ENCODE measurements around the gene PRELID3B.
"Not testable (repeated sequence)": the region's sequence is repeated elsewhere in the genome, so short reads cannot be mapped to it uniquely, and the experiment has no call there.

PRELID3B gene

GRCh38 chr20:59047938-59048680, 5.5 kb upstream of the PRELID3B start:
- DNase-seq = no peak

DNA sequence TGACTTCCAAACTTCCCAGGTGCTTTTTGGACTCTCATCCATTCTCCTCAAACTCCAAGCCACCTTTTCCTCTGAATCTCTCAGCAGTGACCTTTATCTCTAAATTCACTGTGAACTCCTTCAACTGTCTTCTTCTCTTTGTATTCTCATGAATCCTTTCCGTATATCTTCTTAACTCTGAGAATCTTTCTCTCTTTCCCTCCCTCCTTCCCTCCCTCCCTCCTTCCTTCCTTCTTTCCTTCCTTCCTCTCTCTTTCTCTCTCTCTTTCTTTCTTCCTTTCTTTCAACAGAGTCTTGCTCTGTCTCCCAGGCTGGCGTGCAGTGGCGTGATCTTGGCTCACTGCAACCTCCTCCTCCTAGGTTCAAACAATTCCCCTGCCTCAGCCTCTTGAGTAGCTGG, 4.3 kb upstream of the PRELID3B start:
- DNase-seq = no peak

GRCh38 chr20:59044796-59045195, 2.2 kb upstream of the PRELID3B start:
- no peak for DNase-seq

GRCh38 chr20:59044295-59044694, 1.7 kb upstream of the PRELID3B start:
- no peak for DNase-seq

GRCh38 chr20:59043698-59044097, 1.1 kb upstream of the PRELID3B start:
- no peak for DNase-seq

DNA sequence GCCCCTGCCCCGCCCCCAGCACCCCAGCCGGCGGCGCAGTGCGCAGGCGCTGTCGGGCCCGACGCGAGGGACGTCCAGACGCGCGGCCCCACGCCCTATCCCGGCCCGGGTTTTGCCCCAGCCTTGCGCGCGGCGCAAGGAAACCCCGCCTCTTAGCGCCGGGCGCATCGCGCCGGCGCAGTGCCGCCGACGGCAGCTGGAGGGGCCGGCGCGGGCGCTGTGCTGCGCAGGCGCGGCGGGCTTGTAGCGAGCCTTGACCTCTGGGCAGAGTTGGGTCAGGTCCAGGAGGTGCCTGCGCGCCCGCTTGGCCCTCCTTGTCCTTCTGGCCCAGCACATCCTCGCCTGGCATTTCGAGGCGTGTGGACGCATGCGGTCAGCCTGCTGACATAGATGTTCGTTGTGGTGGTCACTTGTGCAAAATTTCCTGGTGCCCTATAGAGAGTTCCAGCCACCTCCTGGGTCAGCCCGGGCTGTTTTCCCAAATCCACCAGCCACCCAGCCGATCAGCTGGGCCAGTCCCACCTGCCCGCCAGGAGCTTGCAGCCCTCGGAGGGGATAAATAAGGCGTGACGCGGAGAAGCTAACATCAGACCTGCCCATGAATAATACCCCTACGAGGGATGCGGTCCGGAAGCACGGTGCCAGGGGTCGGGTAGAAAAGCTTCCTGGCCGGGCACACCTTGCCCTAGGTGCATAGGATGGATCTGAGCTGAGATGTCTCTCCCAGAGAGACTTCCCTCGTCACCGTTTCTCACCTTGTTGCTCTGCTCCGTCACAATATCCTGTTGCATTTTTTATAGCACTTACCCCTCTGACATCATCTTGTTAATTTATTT, 428 bp upstream of the PRELID3B start:
- DNase-seq = peak; percentile 91

DNA sequence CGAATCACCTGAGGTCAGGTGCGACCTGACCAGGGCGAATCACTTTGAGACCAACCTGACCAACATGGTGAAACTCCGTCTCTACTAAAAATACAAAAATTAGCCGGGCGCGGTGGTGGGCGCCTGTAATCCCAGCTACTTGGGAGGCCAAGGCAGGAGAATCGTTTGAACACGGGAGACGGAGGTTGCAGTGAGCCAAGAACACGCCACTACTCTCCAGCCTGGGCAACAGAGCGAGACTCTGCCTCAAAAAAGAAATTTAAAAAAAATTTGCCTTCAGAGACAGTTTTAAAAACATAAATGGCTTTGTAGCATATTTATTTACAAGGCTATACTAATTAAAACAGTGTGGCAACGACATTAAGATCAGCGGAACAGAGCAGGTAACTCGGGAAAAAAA, 1.1 kb downstream of the PRELID3B start:
- not testable (repeated sequence) for DNase-seq

DNA sequence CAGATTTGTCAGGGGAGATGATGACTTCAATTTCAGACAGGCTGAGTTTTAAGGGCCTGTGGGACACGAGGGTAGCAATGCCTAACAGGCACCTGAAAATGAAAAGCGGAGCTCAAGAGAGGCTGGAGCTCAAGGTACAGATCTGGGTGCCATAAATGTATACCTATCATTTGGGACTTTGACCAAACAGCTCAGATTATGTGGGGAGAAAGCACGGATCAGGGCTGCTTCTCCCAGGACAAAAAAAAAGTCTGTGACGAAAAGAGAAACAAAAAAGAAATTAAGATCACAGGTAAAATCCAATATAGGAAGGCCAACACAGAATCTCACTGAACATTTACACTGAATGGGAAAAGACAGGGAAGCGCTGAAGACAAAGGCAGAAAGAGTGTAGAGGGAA, 1.9 kb downstream of the PRELID3B start:
- DNase-seq = no peak

GRCh38 chr20:59039233-59039632, 3.4 kb downstream of the PRELID3B start:
- no peak for DNase-seq

DNA sequence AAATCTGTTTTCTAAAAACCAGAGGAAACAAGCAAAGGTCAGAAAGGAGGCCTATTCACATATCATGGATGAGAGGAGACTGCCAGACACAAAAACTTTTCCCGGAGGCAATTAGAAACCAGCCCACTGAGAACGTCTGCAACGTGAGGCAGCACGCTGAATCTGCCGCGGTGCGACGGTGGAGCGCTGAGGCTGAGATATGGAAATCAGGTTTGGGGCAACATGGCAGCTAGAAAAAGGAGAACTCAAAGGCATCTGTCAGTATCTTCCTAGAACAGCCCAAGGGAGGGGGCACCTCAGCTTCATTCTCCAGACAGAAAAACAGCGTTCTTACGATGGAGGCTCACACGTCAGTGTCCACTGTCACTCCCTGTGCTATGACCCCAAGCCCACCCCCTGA, 5.2 kb downstream of the PRELID3B start:
- DNase-seq = no peak

DNA sequence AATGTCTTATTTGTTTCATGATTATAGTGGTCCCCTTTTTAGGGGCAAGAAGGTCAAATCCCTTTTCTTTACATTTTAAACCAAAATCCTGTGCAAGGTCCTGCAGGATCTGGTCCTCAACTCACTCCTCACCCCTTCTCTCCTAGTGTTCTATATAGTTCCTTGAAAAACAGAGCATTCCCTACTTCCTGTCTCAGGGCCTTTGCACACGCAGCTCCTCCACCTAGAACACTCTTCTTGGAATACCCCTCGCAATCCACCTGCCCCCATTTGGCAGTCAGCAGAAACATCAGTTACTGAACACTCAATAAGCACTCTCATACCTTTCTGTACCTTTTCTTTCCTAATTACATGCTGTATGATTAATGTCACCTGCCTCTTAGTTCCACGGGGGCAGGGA, 7.2 kb downstream of the PRELID3B start:
- no peak for DNase-seq

- DNase-seq = no peak
Observed at GRCh38 chr20:59033616-59034165, 8.9 kb downstream of the PRELID3B start.

- no peak for DNase-seq
Observed at GRCh38 chr20:59033093-59033492, 9.5 kb downstream of the PRELID3B start.

DNA sequence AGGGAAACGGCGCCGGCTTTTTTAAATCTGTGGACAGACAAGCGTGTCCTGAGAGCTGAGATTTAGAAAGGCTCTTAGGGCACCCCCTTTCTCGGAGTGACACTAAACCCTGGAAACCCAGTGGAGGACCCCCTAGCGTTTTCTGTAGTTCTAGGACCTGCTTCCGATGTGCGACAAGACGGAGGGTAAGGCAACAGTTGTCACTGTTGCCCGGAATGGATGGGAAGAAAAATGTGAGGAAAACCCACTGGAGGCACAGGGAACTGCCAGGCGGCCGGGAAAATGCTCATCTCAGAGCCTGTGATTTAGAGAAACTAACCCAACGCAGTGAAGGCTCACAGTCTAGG, 9.9 kb downstream of the PRELID3B start:
- DNase-seq = no peak

DNA sequence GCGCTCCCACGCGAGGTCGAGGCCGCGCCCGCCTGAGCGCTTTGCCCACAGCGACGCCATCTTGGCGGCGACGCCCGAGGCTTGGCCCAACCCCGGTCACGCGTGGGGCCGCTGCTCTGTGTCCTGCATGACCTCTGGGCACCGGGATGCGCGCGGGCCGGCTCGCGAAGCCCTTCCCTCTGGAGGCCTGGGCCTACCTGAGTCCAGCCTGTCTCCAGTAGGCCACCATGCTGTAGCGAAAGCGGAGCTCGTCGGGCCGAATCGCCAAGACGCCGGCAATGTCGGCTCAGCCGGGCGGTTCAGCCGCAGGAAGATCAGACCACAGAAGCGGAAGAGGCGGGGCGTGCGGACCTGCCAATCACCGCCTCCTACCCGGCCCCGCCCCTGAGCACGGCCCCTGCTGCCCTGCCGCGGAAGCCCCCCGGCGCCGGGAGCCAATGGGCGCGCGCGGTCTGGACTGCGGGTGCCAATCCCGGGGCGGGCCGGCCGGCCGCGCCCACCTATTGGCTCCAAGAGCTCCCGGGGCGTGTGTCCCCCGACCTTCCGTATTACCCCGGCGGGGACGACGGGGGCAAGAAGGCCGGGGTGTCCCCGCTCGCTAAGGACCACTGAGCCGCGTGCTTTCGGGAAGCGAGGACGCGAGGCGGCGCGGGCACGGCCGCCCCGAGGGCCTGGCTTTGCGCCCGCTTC, 10.4 kb downstream of the PRELID3B start, which contains the start of gene ATP5F1E:
Gene ATP5F1E (minus strand): TSS at position 313 of the 690 bp plus-strand sequence. CDS start 84 bp downstream, at position 229.
- peak; percentile 95 for DNase-seq

DNA sequence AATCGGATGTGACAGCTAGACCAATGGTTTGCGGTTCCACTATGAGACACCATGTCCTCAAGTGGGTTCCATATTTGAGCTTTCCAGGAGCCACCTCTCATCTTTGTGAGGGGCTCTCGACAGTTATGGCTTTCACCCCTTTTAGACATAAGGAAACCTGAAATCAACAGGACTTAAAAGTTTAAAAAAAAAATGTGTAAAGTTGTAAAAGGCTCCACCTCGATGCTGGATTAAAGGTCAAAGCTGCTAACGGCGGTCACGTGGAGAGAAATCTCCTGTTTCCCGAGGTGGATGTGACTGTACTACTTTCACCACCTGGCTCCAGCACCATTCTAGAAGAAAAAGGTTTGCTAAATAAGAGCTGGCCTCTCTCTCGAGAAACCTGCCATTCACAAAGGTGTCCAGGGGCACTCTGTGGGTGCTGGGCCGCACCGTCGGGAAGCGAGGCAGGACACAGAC, 11.0 kb downstream of the PRELID3B start:
- DNase-seq = no peak

- DNase-seq = no peak
Observed at GRCh38 chr20:59030911-59031563, 11.5 kb downstream of the PRELID3B start.

- no peak for DNase-seq
Observed at GRCh38 chr20:59028812-59029211, 13.8 kb downstream of the PRELID3B start.

DNA sequence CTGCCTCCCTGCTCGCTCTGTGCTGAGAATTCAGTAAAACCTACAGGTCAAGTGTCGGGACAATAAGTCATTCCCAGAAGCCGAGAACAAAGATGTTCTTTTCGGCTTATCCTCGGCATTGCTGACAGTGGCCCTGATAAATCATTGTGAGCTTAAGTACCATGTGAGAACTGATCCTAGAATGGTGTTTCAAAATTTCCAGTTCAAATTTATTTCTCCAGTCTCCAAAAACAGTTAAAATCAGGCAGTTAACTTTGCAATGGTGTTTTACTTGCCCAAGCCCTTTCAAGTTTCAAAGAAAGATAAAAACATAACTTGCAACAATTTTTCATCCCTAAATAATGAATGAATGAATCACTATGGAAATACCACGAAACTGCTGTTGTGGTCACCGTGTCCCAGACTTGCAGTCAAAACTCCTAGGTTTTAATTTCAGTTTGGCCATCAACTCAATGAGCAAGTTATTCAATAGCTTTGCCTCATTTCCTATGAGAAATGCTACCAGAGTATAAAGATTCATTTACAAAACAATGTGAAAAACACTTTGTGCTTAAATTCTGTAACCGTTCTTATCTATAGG, 14.8 kb downstream of the PRELID3B start:
- no peak for DNase-seq

DNA sequence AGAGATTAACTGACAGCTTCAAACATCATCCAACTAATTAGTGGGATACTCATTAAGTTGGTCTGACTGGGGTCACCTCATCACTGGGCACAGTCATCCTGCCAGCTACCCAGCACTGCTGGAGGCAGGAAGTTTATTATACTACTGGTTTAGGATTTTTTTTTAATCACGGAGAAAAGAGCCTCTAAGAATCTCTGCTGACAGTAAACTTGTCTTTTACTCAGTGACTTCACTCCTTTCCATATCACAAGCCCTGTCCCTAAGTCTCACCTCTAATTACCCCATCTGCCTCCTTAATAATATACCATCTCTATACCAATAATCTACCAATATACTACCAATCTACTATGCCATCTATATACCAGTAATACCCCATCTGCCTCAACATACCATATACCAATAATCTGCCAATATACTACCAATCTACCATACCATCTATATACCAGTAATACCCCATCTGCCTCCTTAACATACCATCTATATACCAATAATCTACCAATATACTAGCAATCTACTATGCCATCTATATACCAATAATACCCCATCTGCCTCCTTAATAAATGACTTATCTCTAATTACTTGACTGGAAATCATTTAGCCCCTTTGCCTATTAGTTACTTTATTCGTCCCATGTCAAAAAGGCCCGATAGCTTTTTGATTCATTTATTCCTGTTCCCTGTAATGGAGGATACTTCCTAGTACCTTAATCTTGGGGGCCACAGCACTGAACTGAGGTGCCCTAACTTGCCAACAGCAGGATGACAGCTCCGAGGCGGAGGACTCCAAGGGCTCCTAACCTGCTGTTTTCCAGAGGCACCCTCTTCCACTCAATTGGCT, 15.5 kb downstream of the PRELID3B start:
- DNase-seq = no peak

DNA sequence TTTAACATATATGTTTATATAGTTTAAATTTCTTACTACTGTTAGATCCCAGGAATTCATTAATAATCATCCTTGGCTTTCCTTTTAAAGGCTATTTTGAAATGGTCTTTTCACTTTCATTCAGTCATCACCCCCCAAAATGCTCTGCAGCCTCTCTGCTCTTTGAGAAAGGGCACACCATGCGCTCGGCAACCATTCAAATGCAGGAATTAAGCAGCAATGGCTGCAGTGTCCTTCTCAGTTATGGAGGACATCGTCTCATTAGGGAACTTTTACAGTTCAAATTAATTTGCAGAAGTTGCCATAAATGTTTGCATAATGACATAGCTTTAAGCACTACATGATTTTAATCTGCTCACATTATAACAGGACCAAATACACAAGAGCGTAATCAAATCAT, 17.1 kb downstream of the PRELID3B start:
- DNase-seq = no peak

Measured in effector CD4-positive, alpha-beta T cell (primary cell).